ENCODE data around the gene CDC42EP5. TPM values are rescaled to one million over a fixed set of nuclear protein-coding genes. Genes with fewer than 3 reads are reported as not detected.
A peak's percentile ranks its signal among the peaks of the same experiment; 100 is the strongest.

The CDC42EP5 gene
- total RNA-seq, 1 experiment from 2014 or later: 11.5 TPM

GRCh38 chr19:54518844-54519243 is 45.7 kb upstream of the CDC42EP5 start (continued):
- TF ChIP-seq MLX (CRISPR knock-in tag; IDR thresholded peaks at IDR 0.05): no peak
- no peak for TF ChIP-seq ZNF512 (CRISPR knock-in tag; IDR thresholded peaks at IDR 0.05; ENCODE audit: borderline replicate concordance)
- no peak for TF ChIP-seq ZNF671 (CRISPR knock-in tag; IDR thresholded peaks at IDR 0.05)
- no peak for TF ChIP-seq JAZF1 (CRISPR knock-in tag; IDR thresholded peaks at IDR 0.05)
- TF ChIP-seq TCF7 (CRISPR knock-in tag; IDR thresholded peaks at IDR 0.05; ENCODE audit: low read depth): no peak
- no peak for TF ChIP-seq ZMAT4 (CRISPR knock-in tag; IDR thresholded peaks at IDR 0.05)
- TF ChIP-seq ZNF396 (CRISPR knock-in tag; IDR thresholded peaks at IDR 0.05; ENCODE audit: borderline replicate concordance): no peak
- no peak for TF ChIP-seq ATF3 (CRISPR knock-in tag; conservative IDR thresholded peaks at IDR 0.05)
- no peak for TF ChIP-seq CREB1 (CRISPR knock-in tag; IDR thresholded peaks at IDR 0.05)
- no peak for TF ChIP-seq SMAD4 (CRISPR knock-in tag; IDR thresholded peaks at IDR 0.05)
- no peak for TF ChIP-seq FOXP4 (CRISPR knock-in tag; IDR thresholded peaks at IDR 0.05)
- no peak for TF ChIP-seq ELF4 (CRISPR knock-in tag; IDR thresholded peaks at IDR 0.05; ENCODE audit: low read depth)

GRCh38 chr19:54517483-54517882 is 44.4 kb upstream of the CDC42EP5 start:
- H3K27ac Mint-ChIP-seq: no peak overlapping the region

More at GRCh38 chr19:54517483-54517882, 44.4 kb upstream of the CDC42EP5 start:
- H3K4me3 Mint-ChIP-seq: no peak overlapping the region
- POLR2A ChIA-PET: no interaction called here
- H3K4me1 Mint-ChIP-seq: no peaks in the 10 kb centered on the region
- DNase-seq (ENCODE audit: low spot score): peak; percentile 63
- CTCF ChIA-PET: no interaction called here
- H3K36me3 Mint-ChIP-seq: peaks cover 44% of the 10 kb centered on the region
- peaks cover 35% of the 10 kb centered on the region for H3K27me3 Mint-ChIP-seq (ENCODE audit: low read depth)
- peak; percentile 53 for ATAC-seq
- TF ChIP-seq ZNF671 (CRISPR knock-in tag; IDR thresholded peaks at IDR 0.05) (no peak), TEAD4 (CRISPR knock-in tag; IDR thresholded peaks at IDR 0.05) (no peak), TEAD1 (CRISPR knock-in tag; IDR thresholded peaks at IDR 0.05) (no peak), EMX1 (CRISPR knock-in tag; IDR thresholded peaks at IDR 0.05) (no peak), SP1 (CRISPR knock-in tag; conservative IDR thresholded peaks at IDR 0.05) (no peak), ZBTB21 (CRISPR knock-in tag; IDR thresholded peaks at IDR 0.05; ENCODE audit: borderline replicate concordance) (no peak), GABPB1 (CRISPR knock-in tag; IDR thresholded peaks at IDR 0.05) (no peak), PRDM15 (CRISPR knock-in tag; IDR thresholded peaks at IDR 0.05) (no peak), SOX15 (CRISPR knock-in tag; IDR thresholded peaks at IDR 0.05) (no peak), ZNF317 (CRISPR knock-in tag; IDR thresholded peaks at IDR 0.05; ENCODE audit: borderline replicate concordance, low read depth) (no peak), ZNF138 (CRISPR knock-in tag; conservative IDR thresholded peaks at IDR 0.05) (no peak), NFATC4 (CRISPR knock-in tag; IDR thresholded peaks at IDR 0.05) (no peak), NR2C2 (CRISPR knock-in tag; IDR thresholded peaks at IDR 0.05) (no peak), SMAD3 (CRISPR knock-in tag; IDR thresholded peaks at IDR 0.05; ENCODE audit: borderline replicate concordance) (no peak), FOXK1 (CRISPR knock-in tag; IDR thresholded peaks at IDR 0.05) (no peak), GRHL2 (CRISPR knock-in tag; IDR thresholded peaks at IDR 0.05; ENCODE audit: insufficient replicate concordance, severe bottlenecking) (no peak)
- H3K9me3 Mint-ChIP-seq: peaks cover 70% of the 10 kb centered on the region
